Activated CD4-positive, alpha-beta T cell treated with anti-CD3 and anti-CD28 coated beads, Interleukin-2, amount 50 U/mL, for 48 hours (primary cell): ENCODE data around the gene ARMH4.

Source experiments
- DNase-seq, 2 experiments: peaks; one replicate each; pipeline ENCODE4 v3.0.0-alpha.2; 2020

Gene ARMH4

DNA sequence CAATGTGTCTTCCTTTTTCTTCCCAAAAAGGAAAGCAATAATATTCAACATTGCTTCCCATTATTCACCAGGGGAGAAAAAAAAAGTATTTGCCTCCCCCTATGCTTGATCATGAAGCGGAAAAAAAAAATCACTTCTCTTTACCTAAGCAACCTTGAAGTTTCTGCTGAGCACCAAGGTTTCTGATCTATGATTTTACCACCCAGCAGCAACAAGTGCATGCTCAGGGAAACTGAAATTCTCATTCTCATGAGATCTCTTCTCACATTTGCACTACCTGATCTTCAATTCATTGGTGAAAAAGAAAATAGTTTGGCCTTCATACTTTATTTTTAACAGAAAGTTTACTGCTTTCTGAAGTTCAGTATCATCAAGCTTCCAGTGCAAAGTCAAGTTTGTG lies 125.8 kb downstream of the ARMH4 start:
- no peak for DNase-seq

DNA sequence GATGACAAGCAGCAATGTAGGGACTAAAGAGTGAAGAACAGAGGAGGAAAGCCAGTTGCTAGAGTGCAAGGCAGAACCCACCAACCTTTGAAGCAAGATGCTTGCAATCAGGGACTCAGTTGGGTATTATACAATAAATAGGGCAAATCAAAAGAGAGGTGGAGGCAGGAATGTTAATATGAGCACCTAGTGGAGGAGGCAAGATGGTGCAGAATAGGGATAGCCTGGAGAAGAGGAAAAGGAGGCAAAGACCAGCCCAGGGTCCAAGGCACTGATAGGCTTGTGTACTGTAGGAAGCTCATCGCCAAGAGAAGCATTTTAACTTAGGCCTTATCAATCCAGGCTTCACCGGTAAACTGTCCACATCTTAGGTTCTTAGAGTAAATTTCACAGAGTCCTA lies 137.2 kb downstream of the ARMH4 start:
- DNase-seq = no peak

DNA sequence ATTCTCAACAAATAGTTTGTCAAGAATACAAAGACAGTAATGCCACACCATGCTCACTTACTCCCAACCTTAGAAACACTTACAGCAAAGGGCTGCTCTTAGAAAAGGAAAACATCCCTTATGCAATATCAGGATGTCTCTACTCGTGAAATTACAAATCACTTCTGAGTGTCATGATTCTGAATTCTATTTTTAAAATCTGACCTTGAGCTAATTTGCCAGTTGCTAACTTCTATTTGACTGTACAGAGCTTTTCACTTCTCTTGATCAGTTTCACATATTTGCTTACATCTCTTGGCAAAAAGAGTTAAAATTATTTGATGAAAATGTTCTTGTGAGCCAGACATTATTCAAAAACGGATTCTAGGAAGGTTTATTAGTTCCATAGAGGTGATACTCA lies 149.4 kb downstream of the ARMH4 start:
- no peak for DNase-seq

DNA sequence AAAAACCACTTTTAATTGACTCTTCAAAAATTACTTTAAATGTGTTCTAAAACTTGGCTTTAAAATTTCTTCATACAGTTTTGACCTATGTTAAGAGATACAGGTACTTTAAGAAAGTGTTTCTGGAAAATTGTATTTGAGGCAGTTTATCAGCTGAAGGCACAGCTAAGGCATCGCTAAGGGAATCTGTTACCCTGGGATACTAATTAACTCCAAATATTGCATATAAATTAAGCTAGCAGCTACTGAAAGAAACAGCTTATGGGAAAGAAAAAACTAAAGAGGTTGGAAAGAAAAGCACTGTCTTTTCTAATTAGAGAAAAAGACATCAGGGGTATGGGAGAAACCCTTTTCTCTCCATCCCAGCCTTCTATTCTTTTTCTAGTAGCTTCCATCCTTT lies 152.0 kb downstream of the ARMH4 start:
- no peak for DNase-seq

DNA sequence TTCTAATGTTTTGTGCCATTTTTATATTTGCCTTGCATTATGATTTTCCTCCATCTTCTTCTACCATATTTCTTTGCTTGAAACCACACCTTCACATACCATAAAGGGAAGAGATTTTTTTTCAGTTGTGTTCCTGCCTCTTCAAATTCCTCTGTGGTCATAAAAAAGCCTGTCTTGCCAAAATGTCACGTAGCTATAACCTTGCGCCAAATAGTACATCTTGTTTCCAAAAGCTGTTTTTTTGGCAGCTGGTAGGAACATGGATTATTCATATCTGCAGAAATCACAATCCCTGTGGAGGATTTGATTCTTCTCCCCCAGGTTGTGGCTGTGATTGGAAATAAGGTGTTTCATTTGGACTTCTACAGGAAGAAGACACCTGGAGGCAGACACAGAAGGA lies 152.5 kb downstream of the ARMH4 start:
- DNase-seq = no peak

DNA sequence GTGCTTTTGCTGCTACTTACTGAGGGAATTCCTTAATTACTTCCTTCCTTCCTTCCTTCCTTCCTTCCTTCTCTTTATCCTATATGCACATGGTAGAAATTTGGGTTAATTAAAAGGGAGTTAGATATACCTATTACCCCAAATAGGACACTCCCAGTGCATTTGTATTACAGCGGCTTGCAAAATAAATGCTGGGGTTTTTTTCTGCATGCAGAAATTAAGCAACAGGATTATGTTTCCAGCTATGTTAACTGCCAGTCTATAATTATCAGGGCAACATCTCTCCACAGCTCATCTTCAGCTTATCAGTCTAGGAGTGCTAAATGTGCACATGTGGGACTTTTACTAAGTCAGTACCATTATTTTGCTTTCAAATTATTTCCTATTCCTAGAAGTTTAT lies 153.2 kb downstream of the ARMH4 start:
- no peak for DNase-seq

DNA sequence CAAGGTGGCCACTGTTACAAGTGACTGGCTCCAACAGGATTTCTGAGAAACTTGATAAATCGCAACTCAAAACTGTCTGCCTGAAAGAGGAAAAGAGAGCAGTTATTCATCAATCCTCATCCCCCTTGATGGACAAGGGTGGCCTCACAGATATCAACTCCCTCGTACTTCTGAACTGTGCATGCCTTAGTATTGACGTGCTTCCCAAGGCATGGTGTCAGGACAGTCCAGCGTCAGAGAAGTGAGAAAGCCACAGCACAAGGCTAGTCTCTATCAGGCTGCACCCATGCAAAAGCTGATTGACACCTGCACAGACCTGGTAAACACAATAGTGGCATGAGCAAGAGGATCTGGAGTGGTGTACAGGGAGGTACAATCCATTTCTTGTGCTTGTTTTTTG lies 160.7 kb downstream of the ARMH4 start:
- no peak for DNase-seq

DNA sequence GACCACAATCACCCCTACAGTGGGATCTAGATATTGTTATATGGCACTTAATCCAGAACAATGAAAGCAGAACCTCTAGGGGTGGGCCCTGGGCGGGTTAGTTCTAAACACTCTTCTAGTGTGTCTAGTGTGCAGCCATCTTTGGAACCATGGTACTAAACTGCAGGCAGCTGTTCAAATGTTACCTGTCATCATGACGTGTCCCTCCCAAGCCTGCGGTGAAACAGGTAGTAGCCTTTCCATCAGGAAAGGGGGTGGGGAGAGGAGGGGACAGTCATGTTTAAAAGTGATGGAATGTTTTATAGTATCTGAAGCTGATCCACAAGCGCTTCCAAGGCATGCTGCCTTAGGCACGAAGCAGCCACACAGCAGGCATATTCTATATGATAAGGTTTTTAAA lies 163.6 kb downstream of the ARMH4 start:
- no peak for DNase-seq

DNA sequence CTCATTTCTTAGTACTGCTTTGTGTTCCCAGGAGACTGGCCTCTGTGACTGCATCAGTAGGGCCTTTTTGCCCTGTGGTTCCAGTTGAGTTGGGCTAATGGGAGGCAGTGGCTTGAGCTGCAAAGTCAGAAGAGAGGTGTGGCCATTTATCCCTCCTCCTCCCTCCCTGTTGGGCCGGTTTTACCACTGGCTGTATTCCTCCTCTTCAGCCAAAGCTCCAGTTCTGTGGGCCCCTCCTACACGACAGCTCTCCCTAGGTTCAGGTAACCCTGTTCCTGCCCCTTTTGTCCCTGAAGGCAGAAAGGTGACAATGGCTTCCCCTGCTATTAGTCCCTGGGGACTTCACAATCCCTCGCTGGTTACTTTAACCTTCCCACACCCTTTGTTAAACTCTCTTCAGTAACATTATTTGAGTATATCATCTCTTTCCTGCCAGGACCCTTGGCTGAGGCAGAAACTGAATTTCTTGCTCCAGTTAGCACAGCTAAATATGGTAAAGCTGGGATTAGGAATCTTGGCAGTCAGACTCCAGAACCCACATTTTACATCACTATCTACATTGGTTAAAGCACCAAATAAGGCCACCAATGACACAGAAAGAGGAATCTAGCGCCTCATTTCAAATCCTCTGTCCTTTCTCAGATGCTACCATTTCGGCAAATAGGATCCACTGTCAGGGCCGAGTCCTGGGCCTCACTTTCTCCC lies 164.3 kb downstream of the ARMH4 start:
- DNase-seq = no peak

DNA sequence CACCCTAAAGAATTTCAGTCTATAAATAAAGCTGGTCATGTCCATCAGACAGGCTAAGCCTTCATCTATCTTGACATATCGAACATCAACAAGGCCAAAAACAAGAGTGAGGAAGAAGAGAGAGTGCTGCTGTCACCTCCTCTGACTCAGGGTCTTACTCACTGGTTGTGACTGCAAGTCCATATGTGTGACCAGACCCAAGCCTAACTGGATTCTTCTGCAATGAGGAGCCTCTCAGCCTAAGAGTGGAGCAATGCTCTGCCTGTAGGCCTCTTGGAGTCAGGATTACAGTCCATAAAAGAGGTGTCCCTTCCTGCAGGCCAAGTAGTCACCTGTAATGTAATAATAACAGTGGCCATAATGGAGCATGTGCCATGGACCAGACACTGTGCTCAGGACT lies 165.0 kb downstream of the ARMH4 start:
- no peak for DNase-seq

DNA sequence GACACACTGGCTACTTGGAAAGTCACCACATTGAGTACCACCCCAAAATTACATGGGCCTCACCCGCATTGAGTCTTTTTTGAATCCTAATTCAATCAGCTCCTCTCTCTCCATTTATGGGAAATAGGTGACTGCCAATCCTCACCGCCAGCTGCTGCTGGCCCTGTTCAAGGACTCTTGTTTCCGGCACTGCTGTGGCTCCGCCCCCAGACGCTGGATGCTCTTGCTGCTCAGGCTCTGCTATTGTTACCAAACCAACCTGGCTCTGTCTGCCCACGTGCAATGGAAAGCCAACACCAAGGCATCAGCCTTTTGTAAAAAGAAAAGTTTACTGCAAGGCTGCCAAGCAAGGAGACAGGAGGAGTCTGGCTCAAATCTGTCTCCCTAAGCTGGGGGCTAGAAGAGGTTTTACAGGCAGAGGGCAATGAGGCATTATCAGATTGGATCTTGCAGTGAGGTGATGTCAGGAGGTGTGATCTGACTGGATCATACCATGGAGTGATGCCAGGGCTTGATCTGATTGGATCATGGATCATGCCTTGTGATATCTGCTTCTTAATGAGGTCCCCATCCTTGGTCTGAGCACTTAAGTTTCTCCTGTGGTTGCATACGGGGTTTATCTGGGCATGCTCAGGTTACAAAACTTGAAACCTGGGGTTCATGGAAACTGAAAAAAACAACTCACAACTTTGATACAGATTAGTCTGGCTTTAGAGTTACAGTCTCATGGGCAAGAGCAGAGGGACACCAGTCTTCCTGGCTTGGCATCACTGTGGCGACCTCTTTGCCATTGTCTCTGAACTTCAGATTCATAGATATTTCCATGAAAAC lies 169.0 kb downstream of the ARMH4 start:
- DNase-seq = no peak

DNA sequence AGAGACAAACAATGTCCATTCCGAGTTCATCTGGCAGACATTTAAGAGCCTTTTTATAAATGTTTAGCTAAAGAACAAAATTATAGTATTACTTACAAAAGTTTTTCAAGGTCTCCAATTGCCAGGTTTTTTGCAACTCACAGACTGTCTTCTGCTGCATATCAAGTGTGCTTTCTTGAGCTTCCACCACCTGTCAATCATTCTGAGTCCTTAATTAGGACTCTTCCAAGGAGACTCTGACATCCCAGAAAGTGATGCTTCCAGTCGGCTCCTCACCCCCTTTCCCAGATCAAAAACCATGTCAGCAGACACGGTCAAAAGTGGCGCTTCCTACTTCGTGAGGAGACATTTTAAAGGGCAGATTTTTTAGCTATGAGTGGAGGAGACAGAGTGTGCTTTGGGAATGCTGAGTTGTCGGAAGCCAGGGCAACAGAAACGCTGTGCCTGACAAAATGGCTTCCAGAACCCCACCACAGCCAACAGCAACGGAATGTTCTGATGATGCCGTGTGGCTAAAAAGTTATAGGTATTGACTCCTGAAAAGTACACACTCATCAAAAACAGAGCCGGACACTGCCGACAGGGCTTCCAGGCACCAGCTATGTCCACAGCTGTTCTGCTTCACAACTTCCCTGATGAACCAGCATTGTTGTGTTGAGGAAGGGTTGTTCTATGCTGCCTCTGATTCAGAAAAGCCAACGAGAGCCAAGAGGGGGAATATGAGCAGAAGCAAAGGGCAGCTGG lies 170.0 kb downstream of the ARMH4 start:
- DNase-seq = no peak

DNA sequence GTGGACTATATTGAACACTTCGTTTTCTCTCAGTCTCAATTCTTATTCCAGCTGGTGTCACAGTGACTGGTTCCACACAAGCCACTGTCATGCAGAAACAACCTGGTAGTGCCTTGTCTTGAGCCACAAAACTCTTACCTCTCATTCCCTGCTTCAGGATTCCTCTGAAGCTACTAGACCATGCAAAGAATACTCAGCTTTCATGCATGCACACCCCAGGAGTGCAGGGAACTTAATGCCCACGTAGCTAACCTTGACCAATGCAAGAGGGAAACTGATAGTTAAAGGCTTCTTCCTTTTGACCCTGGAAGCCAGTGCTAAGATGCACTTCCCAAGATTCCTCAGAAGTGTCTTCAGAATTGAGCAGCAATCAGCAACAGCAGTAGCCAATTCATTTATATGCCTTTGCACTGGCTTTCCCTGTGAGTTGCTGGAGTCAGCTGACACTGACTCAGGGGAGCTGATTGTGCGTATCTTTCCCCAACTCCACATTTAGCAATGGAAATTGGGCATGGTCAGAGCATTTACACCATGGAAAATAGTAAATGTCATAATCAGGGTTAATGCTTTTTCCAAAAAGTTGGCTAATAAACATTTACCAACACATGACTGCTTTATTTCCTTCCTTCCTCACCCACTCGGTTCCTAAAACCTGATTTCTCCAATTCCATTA lies 172.5 kb downstream of the ARMH4 start:
- DNase-seq = no peak

DNA sequence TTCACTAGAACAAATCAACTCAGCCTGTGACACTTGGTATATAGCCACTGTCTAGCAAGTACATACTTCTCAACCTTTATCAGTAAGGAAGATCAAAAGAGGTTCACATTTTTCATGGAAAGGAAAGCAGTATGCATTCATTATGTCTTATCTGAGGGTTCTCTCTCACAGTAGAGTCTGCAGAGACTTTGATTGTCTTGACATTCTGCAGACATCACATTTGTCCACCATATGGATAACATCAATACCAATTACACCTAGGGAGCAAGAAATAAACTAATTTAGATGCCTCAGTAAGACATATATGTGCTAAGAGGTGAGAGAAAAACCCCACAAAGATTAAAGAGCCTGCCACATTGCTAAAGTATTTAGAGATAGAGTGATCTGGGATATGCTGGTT lies 175.3 kb downstream of the ARMH4 start:
- DNase-seq = no peak

DNA sequence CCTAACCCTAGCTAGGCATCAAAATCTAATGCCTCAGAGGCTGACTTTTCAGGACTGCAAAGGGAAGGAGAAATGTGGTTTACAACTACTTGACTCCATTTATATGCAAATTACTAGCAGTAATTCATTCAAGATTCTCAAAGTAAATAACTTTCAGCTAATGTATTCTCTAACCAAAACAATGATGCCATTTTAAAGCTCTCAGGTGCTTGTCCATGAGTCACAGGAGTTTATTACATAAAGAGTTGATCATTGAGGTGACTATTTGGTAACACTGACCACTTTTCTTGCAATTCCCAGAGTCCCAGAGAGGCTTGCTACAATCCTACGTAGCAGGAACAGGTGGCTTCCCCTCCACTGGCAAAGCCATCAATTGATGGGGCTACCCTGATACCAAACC lies 177.1 kb downstream of the ARMH4 start:
- DNase-seq = no peak

DNA sequence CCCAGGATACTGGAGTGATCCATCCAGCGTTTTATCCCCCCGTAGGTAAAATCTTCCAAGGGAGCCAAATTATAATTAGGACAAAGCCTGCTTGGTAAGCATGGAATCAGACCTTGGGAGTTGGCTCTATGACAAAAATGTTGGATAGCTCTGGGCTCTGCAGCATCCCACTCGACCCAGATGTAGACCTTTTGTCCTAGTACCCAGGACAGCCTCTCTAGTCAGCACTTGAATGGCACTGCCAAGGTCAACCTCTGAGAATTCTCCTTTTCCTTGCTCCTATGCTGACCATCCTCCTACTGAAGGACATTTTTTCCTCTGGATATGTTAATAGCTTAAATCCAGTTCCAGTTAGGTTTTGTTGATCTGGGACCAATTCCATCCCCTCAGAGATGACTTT lies 181.4 kb downstream of the ARMH4 start:
- DNase-seq = no peak

DNA sequence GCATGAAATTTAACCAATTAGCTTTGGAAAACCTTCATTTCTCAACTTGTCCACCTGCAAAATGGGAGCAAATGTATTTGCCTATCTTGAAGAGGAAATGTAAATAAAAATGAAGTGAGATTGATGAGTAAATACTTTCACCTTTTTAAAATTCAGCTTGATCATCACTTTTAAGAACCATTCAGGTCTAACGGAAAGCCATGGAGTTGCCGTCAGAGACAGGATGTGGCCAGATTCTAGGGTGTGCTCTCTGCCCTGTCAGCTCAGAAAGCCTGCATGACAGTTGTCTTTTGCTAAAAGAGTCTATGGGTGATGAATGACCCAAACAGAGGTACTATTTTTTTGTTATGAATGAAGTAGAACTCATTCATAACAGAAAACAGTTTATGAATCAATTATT lies 181.8 kb downstream of the ARMH4 start:
- no peak for DNase-seq

DNA sequence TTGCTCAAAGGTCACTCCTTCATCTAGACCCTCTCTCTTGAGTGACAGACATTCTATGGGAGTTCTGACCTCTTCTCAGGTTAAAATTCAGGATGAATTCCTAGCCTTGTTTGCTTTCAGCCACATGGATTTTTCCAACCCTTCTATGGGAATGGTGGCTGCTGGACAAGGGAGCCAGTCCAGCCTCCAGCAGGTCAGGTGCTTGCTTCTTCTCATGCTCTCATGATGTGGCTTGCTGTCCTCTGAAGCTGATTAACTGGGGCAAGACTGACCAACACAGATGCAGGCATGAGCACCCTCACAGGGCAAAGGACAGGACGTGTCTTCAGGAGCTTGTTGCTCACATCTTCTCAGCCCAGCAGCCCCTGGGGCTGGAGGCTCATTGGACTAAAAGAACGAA lies 188.9 kb downstream of the ARMH4 start:
- no peak for DNase-seq

DNA sequence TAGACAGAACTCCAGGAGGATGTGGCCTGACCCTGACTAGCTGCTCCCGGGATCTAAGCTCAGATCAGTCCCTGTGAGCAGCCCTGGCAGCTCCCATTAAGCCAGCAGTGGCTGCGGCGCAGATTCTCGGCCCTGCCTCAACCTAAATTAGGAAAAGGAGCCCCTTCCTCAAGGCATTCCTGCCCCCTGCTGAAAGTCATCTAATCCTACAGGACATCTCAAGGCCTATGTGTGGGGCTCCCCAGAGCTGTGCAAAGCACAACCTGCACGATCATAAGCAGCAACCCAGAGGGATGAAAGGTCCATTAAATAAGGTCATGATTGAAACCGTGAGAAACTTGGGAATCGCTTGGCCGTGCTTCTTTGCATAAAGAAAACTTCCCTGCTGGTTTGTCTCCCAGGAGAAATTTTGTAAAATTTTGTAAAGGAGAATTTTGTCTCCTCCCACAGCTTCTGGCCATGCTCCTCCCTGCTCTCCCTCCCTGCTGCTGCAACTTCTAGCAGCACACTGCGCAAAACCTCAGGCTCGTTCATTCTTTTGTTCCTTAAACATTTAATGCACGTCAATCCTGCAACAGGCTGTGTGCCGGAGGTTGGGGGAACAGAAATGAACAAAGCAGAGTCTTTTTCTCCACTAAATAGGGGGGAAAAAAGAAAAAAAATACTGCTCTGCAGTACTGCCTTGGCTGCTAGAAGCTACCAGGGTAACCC lies 189.5 kb downstream of the ARMH4 start:
- DNase-seq = no peak

DNA sequence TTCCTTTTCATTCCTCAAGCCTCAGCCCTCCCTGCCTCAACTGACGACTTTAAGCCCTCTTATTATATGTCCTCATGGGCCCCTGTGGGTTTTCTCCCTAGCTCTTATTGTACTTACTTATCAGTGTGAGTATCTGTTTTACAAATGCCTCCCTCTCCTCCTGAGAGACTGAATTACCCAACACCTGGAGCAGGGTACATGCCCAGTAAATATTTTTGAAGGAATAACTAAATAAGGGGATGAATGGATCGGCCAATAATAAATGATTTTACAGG lies 190.3 kb downstream of the ARMH4 start:
- no peak for DNase-seq

DNA sequence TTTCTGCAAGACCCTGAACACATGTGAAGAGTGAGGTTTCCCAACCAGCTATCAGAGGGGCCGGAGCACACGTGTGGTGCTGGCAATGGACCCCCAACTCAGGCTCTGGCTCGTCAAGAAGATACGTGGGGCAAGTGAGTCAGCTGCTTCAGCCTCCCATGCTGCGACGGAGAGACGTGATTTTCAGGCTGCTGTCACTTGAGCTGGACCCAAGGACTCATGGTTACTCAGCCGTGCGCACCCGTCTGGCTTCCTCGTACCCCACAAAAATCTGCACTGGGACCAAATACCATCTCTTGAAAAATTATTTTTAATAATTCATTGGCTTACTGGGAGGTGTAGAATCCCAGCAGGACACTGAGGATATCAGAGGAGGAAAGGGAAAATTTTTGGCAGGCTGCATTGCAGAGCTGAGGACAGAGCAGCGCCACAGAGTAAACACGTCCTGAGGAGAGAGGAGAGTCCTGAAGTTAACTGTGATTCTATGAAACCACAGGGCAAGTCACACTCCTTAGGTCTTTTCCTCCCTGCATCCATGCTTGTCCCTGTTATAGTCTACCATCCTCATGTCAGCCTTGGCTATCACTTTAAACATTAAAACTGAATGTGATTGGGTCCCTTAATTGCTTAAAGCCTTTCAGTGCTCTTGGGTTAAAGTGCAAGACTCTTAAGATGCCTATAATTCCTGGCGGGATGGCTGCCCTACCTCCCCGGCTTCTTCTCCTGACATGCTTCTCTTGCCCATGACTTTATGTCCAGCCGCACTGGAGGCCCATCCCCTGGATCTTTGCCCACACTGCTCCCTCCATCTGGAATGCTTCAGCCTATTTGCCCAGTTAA lies 190.8 kb downstream of the ARMH4 start:
- no peak for DNase-seq

DNA sequence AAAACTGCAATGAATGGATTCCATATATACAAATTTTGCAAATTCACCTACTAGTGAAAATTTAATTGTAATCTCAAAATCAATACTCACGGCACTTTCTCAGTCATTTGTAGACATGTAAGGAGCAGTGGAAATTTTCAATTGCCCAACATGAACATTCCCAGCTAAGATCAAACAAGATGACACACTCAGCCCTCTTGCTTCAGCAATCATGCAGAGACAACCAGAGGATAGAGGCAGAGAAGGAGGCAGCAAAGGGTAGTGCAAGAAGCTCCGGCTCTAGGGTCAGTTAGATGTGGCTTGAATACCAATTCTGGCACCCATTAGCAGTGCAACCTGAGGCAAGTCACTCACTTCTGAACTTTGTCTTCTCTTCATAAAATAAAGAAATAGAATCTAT lies 194.6 kb downstream of the ARMH4 start:
- DNase-seq = no peak
